ENCODE results near the gene SLC43A3. TPM values are rescaled to one million over a fixed set of nuclear protein-coding genes. Genes with fewer than 3 reads are reported as not detected.

The SLC43A3 gene
- total RNA-seq, 3 donors from 2014 or later: 104 to 130 (median 105) TPM

GRCh38 chr11:57410287-57410686, 16.6 kb downstream of the SLC43A3 start:
- TF ChIP-seq CTCF (IDR thresholded peaks at IDR 0.05) (no peak), POLR2A (IDR thresholded peaks at IDR 0.05) (no peak), POLR2AphosphoS5 (IDR thresholded peaks at IDR 0.05) (no peak)
- peak overlapping the region in 1 of 2 donors; percentile 25 for H3K27ac ChIP-seq
- H3K4me1 ChIP-seq: no peaks in the 10 kb centered on the region
- DNase-seq (ENCODE audit: low spot score in 2 of 2): no peak
- no peaks in the 10 kb centered on the region for H3K9me3 ChIP-seq
- intact Hi-C loops (cut with DNase I; ENCODE audit: low total_unique reads): no loop called here
- no peaks in the 10 kb centered on the region for H3K27me3 ChIP-seq
- H3K36me3 ChIP-seq: peaks cover 6% of the 10 kb centered on the region
- H3K4me3 ChIP-seq: no peak overlapping the region

- Histone ChIP-seq H3K27me3 (no peaks in the 10 kb centered on the region), H3K9me3 (no peaks in the 10 kb centered on the region), H3K36me3 (no peaks in the 10 kb centered on the region), H3K4me3 (no peak overlapping the region), H3K4me1 (no peaks in the 10 kb centered on the region), H3K27ac (peak overlapping the region in 1 of 2 donors; percentile 25)
- no peak for DNase-seq (ENCODE audit: low spot score in 2 of 2)
- TF ChIP-seq POLR2A (IDR thresholded peaks at IDR 0.05) (no peak), CTCF (IDR thresholded peaks at IDR 0.05) (no peak), POLR2AphosphoS5 (IDR thresholded peaks at IDR 0.05) (no peak)
- intact Hi-C loops (cut with DNase I; ENCODE audit: low total_unique reads): no loop called here
These were observed 17.4 kb downstream of the SLC43A3 start for GRCh38 chr11:57409321-57410100.

- Histone ChIP-seq H3K4me1 (no peaks in the 10 kb centered on the region), H3K36me3 (no peaks in the 10 kb centered on the region)
- DNase-seq (ENCODE audit: low spot score in 2 of 2): no peak
These were observed 18.1 kb downstream of the SLC43A3 start for GRCh38 chr11:57408771-57409170.

DNA sequence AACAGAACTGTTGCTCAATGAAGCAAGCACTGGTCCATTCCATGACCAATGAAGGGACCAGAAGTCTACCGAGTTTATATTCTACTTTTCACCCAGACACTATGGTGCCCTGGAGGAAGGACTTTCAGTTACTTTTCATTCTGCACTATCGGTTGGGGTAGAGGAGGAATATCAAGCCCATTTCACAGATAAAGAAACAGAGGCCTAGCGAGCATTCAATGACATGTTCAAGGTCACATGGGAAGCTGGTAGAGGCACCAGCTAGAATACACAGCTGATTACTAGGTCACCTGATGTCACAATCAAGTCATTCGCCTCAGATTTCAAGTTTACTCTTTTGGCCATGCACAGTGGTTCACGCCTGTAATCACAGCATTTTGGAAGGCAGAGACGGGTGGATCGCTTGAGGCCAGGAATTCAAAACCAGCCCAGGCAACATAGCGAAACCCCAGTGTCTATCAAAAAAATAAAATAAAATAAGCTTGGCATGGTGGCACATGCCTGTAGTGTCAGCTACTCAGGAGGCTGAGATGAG, 18.9 kb downstream of the SLC43A3 start:
- no peak for TF ChIP-seq POLR2A (IDR thresholded peaks at IDR 0.05)
- no peak for TF ChIP-seq CTCF (IDR thresholded peaks at IDR 0.05)
- TF ChIP-seq POLR2AphosphoS5 (IDR thresholded peaks at IDR 0.05): no peak
- Histone ChIP-seq H3K36me3 (no peaks in the 10 kb centered on the region), H3K27ac (no peak overlapping the region), H3K27me3 (no peaks in the 10 kb centered on the region), H3K4me3 (no peak overlapping the region), H3K4me1 (no peaks in the 10 kb centered on the region), H3K9me3 (no peaks in the 10 kb centered on the region)
- intact Hi-C loops (cut with DNase I; ENCODE audit: low total_unique reads): no loop called here
- DNase-seq (ENCODE audit: low spot score in 2 of 2): no peak

More at GRCh38 chr11:57408771-57409170, 18.1 kb downstream of the SLC43A3 start:
- no peaks in the 10 kb centered on the region for H3K9me3 ChIP-seq
- TF ChIP-seq POLR2A (IDR thresholded peaks at IDR 0.05) (no peak), CTCF (IDR thresholded peaks at IDR 0.05) (no peak), POLR2AphosphoS5 (IDR thresholded peaks at IDR 0.05) (no peak)
- intact Hi-C loops (cut with DNase I; ENCODE audit: low total_unique reads): no loop called here
- no peaks in the 10 kb centered on the region for H3K27me3 ChIP-seq
- peak overlapping the region in 1 of 2 donors; percentile 19 for H3K27ac ChIP-seq
- H3K4me3 ChIP-seq: no peak overlapping the region
